HCT116 (cell line): Measurements from ENCODE around the gene KCNIP4. TPM values are rescaled to one million over a fixed set of nuclear protein-coding genes. Genes with fewer than 3 reads are reported as not detected.

Source experiments
- ATAC-seq: fragments of 200-7000 bp; cut with Tn5 transposase; 2 replicates; pipeline ENCODE4 v1.9.1; 2020; ENCODE audit warnings: mild to moderate bottlenecking, moderate library complexity
- BruUV-seq: library from RNA; stranded (reverse); fragments of 400-500 nt; replicated peaks from 2 replicates; lab custom pipeline; 2021; lab: Mats Ljungman, UMichigan
- CTCF ChIA-PET: fragments of 300-600 bp; sonication (Branson Sonifier 250); formaldehyde crosslinking; loops from one replicate; lab custom pipeline; 2021; ENCODE audit warnings: antibody characterized with exemption; lab: Charles Lee
- POLR2A ChIA-PET: fragments of 300-600, 350-600 bp; sonication (Branson Sonifier 250); formaldehyde crosslinking; loops from one replicate; lab custom pipeline; 2021; ENCODE audit warnings: antibody characterized with exemption; lab: Charles Lee
- RAD21 ChIA-PET, 2 experiments: fragments of 300-600 bp; sonication (Branson Sonifier 250); formaldehyde crosslinking; loops; one replicate each; lab custom pipeline; 2023; ENCODE audit warnings: low total read pairs in 2 of 2; ENCODE audit not compliant: uncharacterized antibody in 2 of 2, unreplicated experiment in 2 of 2, low non-redundant PET in 1 of 2; lab: Charles Lee
- DNase-seq: peaks from one replicate; pipeline ENCODE4 v3.0.0-alpha.2; 2010; ENCODE audit warnings: low read depth, low spot score
- H2AFZ ChIP-seq: fragments of 200-600 bp; shearing (Covaris generic), sonication (generic); 2 replicates; pipeline ENCODE4 v1.6.1; 2017; ENCODE audit warnings: low read depth, mixed run types, mixed read lengths, antibody characterized with exemption, low read length; ENCODE audit not compliant: poor library complexity, severe bottlenecking
- H3K27ac ChIP-seq: 2 replicates; pipeline ENCODE4 v1.5.1; 2012; ENCODE audit warnings: low read depth, low read length
- H3K27me3 ChIP-seq: fragments of 200-600 bp; sonication (generic); 2 replicates; pipeline ENCODE4 v1.6.1; 2016; ENCODE audit warnings: mixed run types, low read length, mixed read lengths; ENCODE audit not compliant: insufficient read depth
- H3K36me3 ChIP-seq, 2 experiments: fragments of 200-500 bp in 1 of 2; fragments of 200-600 bp in 1 of 2; sonication (Bioruptor generic) in 1 of 2; sonication (generic) in 1 of 2; 2 replicates each; pipeline versions ENCODE4 v1.5.1 to v1.6.1; 2014 to 2016; ENCODE audit warnings: low read length in 2 of 2, inconsistent platforms in 1 of 2, mixed read lengths in 1 of 2, mixed run types in 1 of 2; ENCODE audit not compliant: insufficient read depth in 2 of 2, control insufficient read depth in 1 of 2
- H3K4me1 ChIP-seq, 2 experiments: fragments of 200-600 bp in 1 of 2; sonication (generic) in 1 of 2; 2 replicates each; pipeline versions ENCODE4 v1.5.1 to v1.6.1; 2012 to 2017; ENCODE audit warnings: low read length in 2 of 2, inconsistent platforms in 1 of 2, mild to moderate bottlenecking in 1 of 2, mixed read lengths in 1 of 2, mixed run types in 1 of 2, moderate library complexity in 1 of 2; ENCODE audit not compliant: insufficient read depth in 2 of 2, control insufficient read depth in 1 of 2
- H3K4me2 ChIP-seq: fragments of 200-600 bp; sonication (generic); 2 replicates; pipeline ENCODE4 v1.6.1; 2017; ENCODE audit warnings: mixed run types, low read length, mixed read lengths
- H3K4me3 ChIP-seq, 2 experiments: fragments of 200-600 bp in 1 of 2; sonication (generic) in 1 of 2; replicated peaks in 1 of 2; 2 replicates each; pipeline ENCODE4 v1.5.1; 2011 to 2016; ENCODE audit warnings: low read length in 2 of 2, control low read depth in 1 of 2, low read depth in 1 of 2, mild to moderate bottlenecking in 1 of 2, mixed read lengths in 1 of 2, mixed run types in 1 of 2
- H3K79me2 ChIP-seq: fragments of 200-600 bp; sonication (generic); 2 replicates; pipeline ENCODE4 v1.6.1; 2017; ENCODE audit warnings: mild to moderate bottlenecking, mixed run types, low read length, moderate library complexity, mixed read lengths; ENCODE audit not compliant: insufficient read depth
- H3K9ac ChIP-seq: fragments of 200-600 bp; sonication (generic); 2 replicates; pipeline ENCODE4 v1.6.1; 2016; ENCODE audit warnings: low read length, mixed read lengths
- H3K9me2 ChIP-seq: fragments of 200-600 bp; sonication (generic), shearing (Covaris generic); 2 replicates; pipeline ENCODE4 v1.6.1; 2017; ENCODE audit warnings: mixed run types, mild to moderate bottlenecking, moderate library complexity; ENCODE audit not compliant: insufficient read depth
- H3K9me3 ChIP-seq, 2 experiments: fragments of 200-500 bp in 1 of 2; fragments of 200-600 bp in 1 of 2; sonication (Bioruptor generic) in 1 of 2; sonication (generic) in 1 of 2; 2 replicates each; pipeline ENCODE4 v1.6.1; 2014 to 2017; ENCODE audit warnings: low read length in 2 of 2, mixed read lengths in 2 of 2, inconsistent platforms in 1 of 2, low read depth in 1 of 2, mild to moderate bottlenecking in 1 of 2, mixed run types in 1 of 2, moderate library complexity in 1 of 2; ENCODE audit not compliant: control insufficient read depth in 1 of 2, insufficient read depth in 1 of 2
- H4K20me1 ChIP-seq: fragments of 200-600 bp; sonication (generic), shearing (Covaris generic); 2 replicates; pipeline ENCODE4 v1.6.1; 2017; ENCODE audit warnings: mixed run types, mild to moderate bottlenecking, moderate library complexity; ENCODE audit not compliant: insufficient read depth
- CBX3 ChIP-seq: IDR thresholded peaks from 2 replicates; pipeline ENCODE4 v1.6.1; 2012; ENCODE audit warnings: low read depth
- CEBPB ChIP-seq: IDR thresholded peaks from 2 replicates; pipeline ENCODE4 v1.6.1; 2012; ENCODE audit warnings: low read depth
- ELF1 ChIP-seq: IDR thresholded peaks from 2 replicates; pipeline ENCODE4 v1.6.1; 2012; ENCODE audit warnings: low read depth, borderline replicate concordance
- EZH2phosphoT487 ChIP-seq: fragments of 200-600 bp; IDR thresholded peaks from 2 replicates; pipeline ENCODE4 v1.6.1; 2018; ENCODE audit warnings: antibody characterized with exemption, borderline replicate concordance
- FOSL1 ChIP-seq: IDR thresholded peaks from 2 replicates; pipeline ENCODE4 v1.6.1; 2012; ENCODE audit warnings: low read depth
- POLR2AphosphoS5 ChIP-seq: IDR thresholded peaks from 2 replicates; pipeline ENCODE4 v1.6.1; 2011; ENCODE audit warnings: mild to moderate bottlenecking, low read depth, low read length, moderate library complexity
- RAD21 ChIP-seq: IDR thresholded peaks from 2 replicates; pipeline ENCODE4 v1.6.1; 2012; ENCODE audit warnings: low read depth, mild to moderate bottlenecking
- SIN3A ChIP-seq: IDR thresholded peaks from 2 replicates; pipeline ENCODE4 v1.6.1; 2012; ENCODE audit warnings: low read depth
- SRF ChIP-seq: IDR thresholded peaks from 2 replicates; pipeline ENCODE4 v1.6.1; 2012; ENCODE audit warnings: low read depth
- YY1 ChIP-seq: IDR thresholded peaks from 2 replicates; pipeline ENCODE4 v1.6.1; 2011; ENCODE audit warnings: low read length, low read depth, moderate library complexity, mild to moderate bottlenecking; ENCODE audit not compliant: insufficient replicate concordance; ENCODE audit errors: extremely low read depth
- ZFX ChIP-seq: fragments of 450-650 bp; IDR thresholded peaks from 2 replicates; pipeline ENCODE4 v1.6.1; 2017
- ZNF274 ChIP-seq: fragments of 200-500 bp; sonication (Bioruptor generic); IDR thresholded peaks from 2 replicates; pipeline ENCODE4 v1.6.1; 2014; ENCODE audit warnings: mild to moderate bottlenecking, low read depth, low read length, inconsistent platforms
- intact Hi-C: fragments of 100-400 bp; cut with micrococcal nuclease; formaldehyde crosslinking; loops from 2 replicates; pipeline ENCODE4 v1.10.0; 2022
- total RNA-seq: library from RNA; stranded (reverse); gene quantifications from one replicate; pipeline ENCODE4 v1.2.1, GENCODE V29; 2021; ENCODE audit not compliant: unreplicated experiment
- TF ChIP-seq, protein P1 (sequence below): IDR thresholded peaks from 2 replicates; pipeline ENCODE4 v1.6.1; 2012
- TF ChIP-seq, protein P2 (sequence below), 3 experiments: fragments of 200-600 bp in 1 of 3; sonication (generic) in 1 of 3; IDR thresholded peaks in 2 of 3; conservative IDR thresholded peaks in 1 of 3; 2 replicates each; pipeline ENCODE4 v1.5.1; 2012 to 2017; ENCODE audit warnings: low read depth in 2 of 3, low read length in 2 of 3, antibody characterized with exemption in 1 of 3, borderline replicate concordance in 1 of 3, control low read depth in 1 of 3, mild to moderate bottlenecking in 1 of 3, mixed read lengths in 1 of 3, mixed run types in 1 of 3, moderate library complexity in 1 of 3; ENCODE audit not compliant: insufficient read depth in 1 of 3
- TF ChIP-seq, protein P3 (sequence below): IDR thresholded peaks from 2 replicates; pipeline ENCODE4 v1.6.1; 2012

Gene KCNIP4
- total RNA-seq, 1 experiment from 2014 or later = not detected

DNA sequence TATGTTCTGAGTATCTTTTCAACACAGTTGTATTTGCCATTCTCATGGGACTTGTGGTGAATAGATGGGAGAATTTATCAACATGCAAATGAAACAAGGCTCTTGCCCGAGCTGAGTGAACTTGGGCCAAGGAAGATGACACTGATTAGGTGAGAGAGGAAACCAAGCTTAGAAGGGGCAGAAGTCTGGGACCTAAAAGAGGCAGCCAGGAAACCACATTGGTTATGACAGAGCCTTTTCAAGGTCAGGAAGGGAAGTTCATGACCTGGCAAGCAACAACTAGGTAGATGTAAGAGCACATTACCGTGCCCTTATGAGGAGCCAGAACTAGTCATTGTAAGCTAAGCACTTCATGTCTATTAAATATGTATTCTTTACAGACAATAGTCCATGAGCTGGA, 658.0 kb downstream of the KCNIP4 start (continued):
- TF ChIP-seq ZNF274 (no peak), SRF (no peak), CBX3 (no peak), CEBPB (no peak)
- TF ChIP-seq, protein P1, sequence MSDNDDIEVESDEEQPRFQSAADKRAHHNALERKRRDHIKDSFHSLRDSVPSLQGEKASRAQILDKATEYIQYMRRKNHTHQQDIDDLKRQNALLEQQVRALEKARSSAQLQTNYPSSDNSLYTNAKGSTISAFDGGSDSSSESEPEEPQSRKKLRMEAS = no peak

DNA sequence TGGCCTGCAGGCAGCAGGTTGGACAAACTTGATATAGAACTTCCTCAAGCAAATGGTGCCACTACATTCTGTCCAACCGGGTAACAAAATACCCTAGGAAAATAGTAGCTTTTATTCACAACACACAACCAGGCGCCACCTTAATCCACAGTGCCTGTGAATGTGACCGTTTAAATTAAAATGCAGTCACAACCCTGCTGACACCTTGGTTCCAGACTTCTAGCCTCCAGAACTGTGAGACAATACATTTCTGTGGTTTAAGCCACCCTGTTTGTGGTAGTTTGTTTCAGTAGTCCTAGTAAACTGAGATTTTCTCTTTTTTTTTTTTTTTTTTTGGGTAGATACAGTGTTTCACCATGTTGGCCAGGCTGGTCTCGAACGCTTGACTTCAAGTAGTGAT, 672.5 kb downstream of the KCNIP4 start:
- Histone ChIP-seq H3K9ac (no peak overlapping the region), H3K9me3 (peaks cover 9 to 19% of the 10 kb centered on the region in 2 experiments; a peak in 2 of 4 replicates), H3K4me2 (no peak overlapping the region), H3K36me3 (no peaks in the 10 kb centered on the region), H4K20me1 (no peaks in the 10 kb centered on the region), H3K27me3 (no peaks in the 10 kb centered on the region), H3K4me1 (no peaks in the 10 kb centered on the region), H3K79me2 (no peaks in the 10 kb centered on the region), H3K9me2 (no peaks in the 10 kb centered on the region), H3K27ac (no peak overlapping the region), H3K4me3 (no peak overlapping the region), H2AFZ (no peak overlapping the region)
- BruUV-seq = no TSS peak
- ATAC-seq = no peak
- DNase-seq = no peak
- RAD21 ChIA-PET = no interaction called here
- POLR2A ChIA-PET = no interaction called here
- no peak for TF ChIP-seq CEBPB
- no peak for TF ChIP-seq SIN3A
- no peak for TF ChIP-seq POLR2AphosphoS5
- intact Hi-C loops = no loop called here
- CTCF ChIA-PET = no interaction called here

DNA sequence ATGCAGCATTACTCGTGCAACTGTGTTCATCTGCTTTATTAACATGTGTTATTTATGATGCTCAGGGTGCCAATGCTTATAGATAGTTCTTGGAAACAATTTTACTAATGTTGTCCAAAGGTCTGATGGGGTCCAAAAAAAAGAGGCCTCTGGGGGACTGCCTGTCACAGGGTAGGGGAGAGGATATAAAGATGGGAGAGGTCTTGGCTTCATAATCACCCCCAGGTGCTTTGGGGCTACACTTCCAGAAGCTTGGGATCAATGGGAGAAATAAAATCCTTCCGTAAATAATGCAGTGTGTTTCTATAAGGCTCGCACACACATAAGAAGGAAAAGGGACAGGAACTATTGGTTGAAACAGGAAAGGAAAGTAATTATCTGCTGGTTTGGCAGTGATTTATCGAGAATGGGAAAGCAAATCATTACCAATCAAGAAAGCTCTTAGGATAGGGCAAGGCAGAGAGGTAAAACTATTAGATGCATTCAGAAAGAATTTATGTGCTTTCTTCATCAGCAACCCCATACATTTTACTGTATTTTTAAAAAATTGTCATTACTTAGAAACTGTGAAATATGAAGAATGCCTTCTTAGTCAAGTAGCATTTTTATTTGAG, 677.0 kb downstream of the KCNIP4 start:
- no peaks in the 10 kb centered on the region for H3K4me1 ChIP-seq
- H3K4me2 ChIP-seq = no peak overlapping the region
- no peak overlapping the region for H3K9ac ChIP-seq
- H2AFZ ChIP-seq = no peak overlapping the region
- RAD21 ChIA-PET = no interaction called here
- H3K27me3 ChIP-seq = no peaks in the 10 kb centered on the region
- POLR2A ChIA-PET = no interaction called here
- peaks cover 0 to 13% of the 10 kb centered on the region in 2 experiments; a peak in 2 of 4 replicates for H3K9me3 ChIP-seq
- no peaks in the 10 kb centered on the region for H4K20me1 ChIP-seq
- no peak for ATAC-seq
- no peak overlapping the region for H3K27ac ChIP-seq
- no peaks in the 10 kb centered on the region for H3K79me2 ChIP-seq
- no peaks in the 10 kb centered on the region for H3K36me3 ChIP-seq
- CTCF ChIA-PET = no interaction called here
- BruUV-seq = no TSS peak
- DNase-seq = no peak
- intact Hi-C loops = no loop called here
- no peaks in the 10 kb centered on the region for H3K9me2 ChIP-seq
- TF ChIP-seq CBX3 = no peak
- TF ChIP-seq RAD21 = no peak
- TF ChIP-seq, protein P2, sequence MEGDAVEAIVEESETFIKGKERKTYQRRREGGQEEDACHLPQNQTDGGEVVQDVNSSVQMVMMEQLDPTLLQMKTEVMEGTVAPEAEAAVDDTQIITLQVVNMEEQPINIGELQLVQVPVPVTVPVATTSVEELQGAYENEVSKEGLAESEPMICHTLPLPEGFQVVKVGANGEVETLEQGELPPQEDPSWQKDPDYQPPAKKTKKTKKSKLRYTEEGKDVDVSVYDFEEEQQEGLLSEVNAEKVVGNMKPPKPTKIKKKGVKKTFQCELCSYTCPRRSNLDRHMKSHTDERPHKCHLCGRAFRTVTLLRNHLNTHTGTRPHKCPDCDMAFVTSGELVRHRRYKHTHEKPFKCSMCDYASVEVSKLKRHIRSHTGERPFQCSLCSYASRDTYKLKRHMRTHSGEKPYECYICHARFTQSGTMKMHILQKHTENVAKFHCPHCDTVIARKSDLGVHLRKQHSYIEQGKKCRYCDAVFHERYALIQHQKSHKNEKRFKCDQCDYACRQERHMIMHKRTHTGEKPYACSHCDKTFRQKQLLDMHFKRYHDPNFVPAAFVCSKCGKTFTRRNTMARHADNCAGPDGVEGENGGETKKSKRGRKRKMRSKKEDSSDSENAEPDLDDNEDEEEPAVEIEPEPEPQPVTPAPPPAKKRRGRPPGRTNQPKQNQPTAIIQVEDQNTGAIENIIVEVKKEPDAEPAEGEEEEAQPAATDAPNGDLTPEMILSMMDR (IDR thresholded peaks at IDR 0.05 in 2 of 3, conservative IDR thresholded peaks at IDR 0.05 in 1 of 3; ENCODE audit: borderline replicate concordance in 1 of 3, insufficient read depth in 1 of 3, low read depth in 2 of 3, low read length in 2 of 3) = no peak
- TF ChIP-seq ELF1 = no peak
- TF ChIP-seq ZFX = no peak
- no peak for TF ChIP-seq POLR2AphosphoS5
- TF ChIP-seq YY1 = no peak
- TF ChIP-seq, protein P3, sequence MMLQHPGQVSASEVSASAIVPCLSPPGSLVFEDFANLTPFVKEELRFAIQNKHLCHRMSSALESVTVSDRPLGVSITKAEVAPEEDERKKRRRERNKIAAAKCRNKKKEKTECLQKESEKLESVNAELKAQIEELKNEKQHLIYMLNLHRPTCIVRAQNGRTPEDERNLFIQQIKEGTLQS = no peak
- no peak for TF ChIP-seq SRF
- no peak for TF ChIP-seq EZH2phosphoT487
- no peak for TF ChIP-seq FOSL1
- H3K4me3 ChIP-seq = no peak overlapping the region
